ENCODE measurements around the gene OR51L1.

The OR51L1 gene

GRCh38 chr11:5011254-5011653 is 16.6 kb downstream of the OR51L1 start:
- DNase-seq (ENCODE audit: low read depth), result no peak
- no peak for TF ChIP-seq CTCF (IDR thresholded peaks at IDR 0.05; ENCODE audit: low read depth, low read length, missing control alignments)
- no peak overlapping the region for H3K4me3 ChIP-seq (ENCODE audit: low read depth, low read length)
- in situ Hi-C loops (cut with HindIII; ENCODE audit: low sequenced_read_pairs), result no loop called here

- TF ChIP-seq CTCF (IDR thresholded peaks at IDR 0.05; ENCODE audit: low read depth, low read length, missing control alignments), result no peak
- in situ Hi-C loops (cut with HindIII; ENCODE audit: low sequenced_read_pairs), result no loop called here
- no peak for DNase-seq (ENCODE audit: low read depth)
- no peak overlapping the region for H3K4me3 ChIP-seq (ENCODE audit: low read depth, low read length)
Measured at GRCh38 chr11:5013012-5013411, 18.4 kb downstream of the OR51L1 start.

GRCh38 chr11:5021996-5022395 is 27.3 kb downstream of the OR51L1 start:
- in situ Hi-C loops (cut with HindIII; ENCODE audit: low sequenced_read_pairs), result no loop called here

GRCh38 chr11:5036669-5037068 is 42.0 kb downstream of the OR51L1 start:
- TF ChIP-seq CTCF (IDR thresholded peaks at IDR 0.05; ENCODE audit: low read depth, low read length, missing control alignments), result no peak
- DNase-seq (ENCODE audit: low read depth), result no peak
- in situ Hi-C loops (cut with HindIII; ENCODE audit: low sequenced_read_pairs), result no loop called here
- H3K4me3 ChIP-seq (ENCODE audit: low read depth, low read length), result no peak overlapping the region

More at GRCh38 chr11:5021996-5022395, 27.3 kb downstream of the OR51L1 start:
- TF ChIP-seq CTCF (IDR thresholded peaks at IDR 0.05; ENCODE audit: low read depth, low read length, missing control alignments), result no peak
- H3K4me3 ChIP-seq (ENCODE audit: low read depth, low read length), result no peak overlapping the region
- no peak for DNase-seq (ENCODE audit: low read depth)

GRCh38 chr11:5037926-5038325 is 43.3 kb downstream of the OR51L1 start:
- no peak overlapping the region for H3K4me3 ChIP-seq (ENCODE audit: low read depth, low read length)
- in situ Hi-C loops (cut with HindIII; ENCODE audit: low sequenced_read_pairs), result no loop called here
- DNase-seq (ENCODE audit: low read depth), result no peak
- no peak for TF ChIP-seq CTCF (IDR thresholded peaks at IDR 0.05; ENCODE audit: low read depth, low read length, missing control alignments)

GRCh38 chr11:5038341-5038740 is 43.7 kb downstream of the OR51L1 start:
- in situ Hi-C loops (cut with HindIII; ENCODE audit: low sequenced_read_pairs), result no loop called here

More at GRCh38 chr11:5038341-5038740, 43.7 kb downstream of the OR51L1 start:
- no peak overlapping the region for H3K4me3 ChIP-seq (ENCODE audit: low read depth, low read length)
- no peak for DNase-seq (ENCODE audit: low read depth)
- TF ChIP-seq CTCF (IDR thresholded peaks at IDR 0.05; ENCODE audit: low read depth, low read length, missing control alignments), result no peak

All from astrocyte of the cerebellum (primary cell).